A673 (cell line): ENCODE measurements around the gene FBXO3.

ENCODE experiments used
- CTCF ChIP-seq: fragments of 300-800, 200-600 bp; sonication (generic); conservative IDR thresholded peaks from 2 replicates; pipeline ENCODE4 v1.5.1; 2017; ENCODE audit warnings: low read depth, mild to moderate bottlenecking, antibody characterized with exemption, low read length, moderate library complexity, mixed read lengths
- EZH2 ChIP-seq: fragments of 200-600 bp; sonication (generic); IDR thresholded peaks from 2 replicates; pipeline ENCODE4 v1.6.1; 2017; ENCODE audit warnings: borderline replicate concordance, low read depth, mild to moderate bottlenecking, mixed read lengths, antibody characterized with exemption, low read length; ENCODE audit not compliant: poor library complexity, severe bottlenecking

- no peak for TF ChIP-seq CTCF
- no peak for TF ChIP-seq EZH2
Observed at GRCh38 chr11:33708985-33709384, 65.3 kb downstream of the FBXO3 start.
